Activated CD4-positive, alpha-beta T cell treated with anti-CD3 and anti-CD28 coated beads, Interleukin-2, amount 10 ng/mL, durations not matched to agents 24 days and 14 days (primary cell): ENCODE results near the gene RIMBP3B. TPM values are rescaled to one million over a fixed set of nuclear protein-coding genes. Genes with fewer than 3 reads are reported as not detected.
A peak's percentile ranks its signal among the peaks of the same experiment; 100 is the strongest.
"Not testable (repeated sequence)": the region's sequence is repeated elsewhere in the genome, so short reads cannot be mapped to it uniquely, and the experiment has no call there.

Experiments
- DNase-seq: peaks from one replicate; pipeline ENCODE4 v3.0.0; 2022
- H3K27ac Mint-ChIP-seq: one replicate; pipeline ENCODE4 v1.8.0; 2022; ENCODE audit warnings: mild to moderate bottlenecking, mixed read lengths
- H3K27me3 Mint-ChIP-seq: one replicate; pipeline ENCODE4 v1.8.0; 2022; ENCODE audit warnings: mixed read lengths
- H3K36me3 Mint-ChIP-seq: one replicate; pipeline ENCODE4 v1.8.0; 2022; ENCODE audit warnings: low read depth, mild to moderate bottlenecking, mixed read lengths
- H3K4me1 Mint-ChIP-seq: one replicate; pipeline ENCODE4 v1.8.0; 2021; ENCODE audit warnings: mixed read lengths
- H3K4me3 Mint-ChIP-seq: one replicate; pipeline ENCODE4 v1.8.0; 2022; ENCODE audit warnings: mild to moderate bottlenecking, moderate library complexity, mixed read lengths
- H3K9me3 Mint-ChIP-seq: one replicate; pipeline ENCODE4 v1.8.0; 2021; ENCODE audit warnings: mixed read lengths
- intact Hi-C: fragments of 100-400 bp; cut with micrococcal nuclease; formaldehyde crosslinking; loops from one replicate; pipeline ENCODE4 v1.15.1; 2023
- total RNA-seq: library from RNA; stranded (reverse); gene quantifications from 2 replicates; pipeline ENCODE4 v1.2.3, GENCODE V29; 2022

The RIMBP3B gene
- 0.26 TPM in 1 of 2 replicates, not detected in the other for total RNA-seq

- H3K27me3 Mint-ChIP-seq, H3K4me1 Mint-ChIP-seq, H3K27ac Mint-ChIP-seq, DNase-seq, H3K9me3 Mint-ChIP-seq, intact Hi-C loops, H3K36me3 Mint-ChIP-seq, H3K4me3 Mint-ChIP-seq: not testable (repeated sequence)
Observed at GRCh38 chr22:21383701-21384467, at the start of gene RIMBP3B. RIMBP3B (plus strand) TSS chr22:21383751; CDS start chr22:21383859, 108 bp downstream.

DNA sequence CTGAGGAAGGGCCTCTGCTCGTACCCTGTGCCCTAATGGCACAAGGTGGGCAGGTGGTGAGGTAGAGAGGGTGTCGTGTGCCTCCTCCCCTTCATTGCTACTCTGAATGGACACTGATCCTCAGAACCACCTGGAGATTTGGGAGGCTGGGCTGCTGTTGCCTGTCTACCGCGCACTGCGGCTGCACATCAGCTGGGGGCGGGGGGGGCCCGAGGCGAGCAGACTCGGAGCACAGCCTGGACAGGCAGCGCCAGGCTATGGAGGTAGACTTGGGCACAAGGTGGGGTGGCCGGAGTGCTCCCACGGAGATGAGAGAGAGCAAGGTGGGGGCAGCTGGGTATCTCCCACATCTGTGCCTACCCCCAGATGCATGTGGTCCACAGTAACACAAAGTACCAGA is 26.0 kb upstream of the RIMBP3B start:
- DNase-seq, H3K4me3 Mint-ChIP-seq, H3K4me1 Mint-ChIP-seq, intact Hi-C loops, H3K9me3 Mint-ChIP-seq, H3K36me3 Mint-ChIP-seq, H3K27ac Mint-ChIP-seq, H3K27me3 Mint-ChIP-seq: not testable (repeated sequence)

GRCh38 chr22:21360525-21360924 is 23.0 kb upstream of the RIMBP3B start:
- H3K27me3 Mint-ChIP-seq, H3K36me3 Mint-ChIP-seq, H3K4me3 Mint-ChIP-seq, H3K27ac Mint-ChIP-seq, H3K9me3 Mint-ChIP-seq, intact Hi-C loops, H3K4me1 Mint-ChIP-seq: not testable (repeated sequence)
- DNase-seq = peak; percentile 7

DNA sequence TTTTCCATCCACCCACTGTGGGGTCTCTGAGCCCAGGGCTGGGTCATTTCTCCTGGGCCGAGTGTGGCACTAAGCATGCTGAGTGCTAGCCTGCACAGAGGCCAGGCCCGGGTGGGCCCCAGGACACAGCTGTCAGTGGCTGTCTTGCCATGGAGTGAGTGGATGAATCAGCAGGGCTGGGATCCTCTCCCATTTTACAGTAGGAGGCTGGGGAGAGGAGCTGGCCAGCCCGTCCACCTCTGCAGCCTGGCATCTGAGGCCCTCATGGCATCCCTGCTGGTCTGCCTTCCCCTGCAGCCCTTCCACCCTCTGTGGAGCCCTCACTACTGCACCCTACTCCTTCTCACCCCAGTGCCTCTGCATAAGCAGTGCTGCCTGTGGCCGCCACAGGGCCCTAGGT is 21.1 kb upstream of the RIMBP3B start:
- H3K9me3 Mint-ChIP-seq, H3K36me3 Mint-ChIP-seq, DNase-seq, H3K27ac Mint-ChIP-seq, H3K4me3 Mint-ChIP-seq, intact Hi-C loops, H3K4me1 Mint-ChIP-seq, H3K27me3 Mint-ChIP-seq: not testable (repeated sequence)

DNA sequence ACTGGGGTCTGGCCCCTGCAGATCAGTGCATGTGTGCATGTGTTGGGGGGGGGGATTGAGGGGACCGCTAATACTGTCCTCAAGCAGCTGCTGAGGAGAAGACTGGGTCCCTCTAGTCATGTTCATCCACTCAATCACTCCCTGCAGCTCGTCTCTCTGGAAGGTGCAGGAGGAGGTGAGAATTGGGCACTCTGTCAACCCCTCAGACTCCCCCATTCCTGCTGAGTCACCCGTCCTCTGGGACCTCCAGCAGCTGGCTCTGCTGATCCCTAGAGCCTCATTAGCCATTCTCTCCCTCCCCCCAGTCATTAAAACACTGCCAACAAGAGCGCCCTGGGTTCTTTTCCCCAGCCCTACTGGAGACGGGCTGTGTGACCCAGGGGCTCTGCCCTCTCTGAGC is 20.5 kb upstream of the RIMBP3B start:
- H3K4me3 Mint-ChIP-seq, H3K27me3 Mint-ChIP-seq, H3K9me3 Mint-ChIP-seq, H3K36me3 Mint-ChIP-seq, intact Hi-C loops, H3K4me1 Mint-ChIP-seq, H3K27ac Mint-ChIP-seq: not testable (repeated sequence)
- DNase-seq = peak; percentile 7

- H3K4me3 Mint-ChIP-seq, H3K27ac Mint-ChIP-seq, H3K27me3 Mint-ChIP-seq, DNase-seq, H3K4me1 Mint-ChIP-seq, H3K9me3 Mint-ChIP-seq, H3K36me3 Mint-ChIP-seq, intact Hi-C loops: not testable (repeated sequence)
Observed at GRCh38 chr22:21363803-21364202, 19.7 kb upstream of the RIMBP3B start.

DNA sequence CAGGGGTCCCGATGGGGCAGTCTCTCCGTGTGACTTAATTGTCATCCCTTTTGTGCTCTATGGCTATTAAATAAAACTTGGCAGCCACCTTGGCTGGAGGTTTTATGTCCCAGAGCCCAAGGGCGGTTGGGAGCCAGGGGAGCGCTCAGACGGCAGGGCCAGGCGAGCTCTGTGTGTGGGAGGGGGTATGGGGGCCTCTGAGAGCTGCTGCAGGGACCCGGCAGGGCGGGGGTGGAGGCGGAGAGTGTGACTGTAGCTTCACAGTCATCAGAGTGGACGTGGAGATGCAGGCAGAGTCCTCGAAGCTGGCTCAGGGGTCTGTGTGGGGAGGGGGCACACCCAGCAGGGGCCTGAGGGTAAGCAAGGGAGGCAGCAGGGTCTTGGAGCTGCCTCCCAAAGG is 19.2 kb upstream of the RIMBP3B start:
- intact Hi-C loops, H3K36me3 Mint-ChIP-seq, H3K27ac Mint-ChIP-seq, DNase-seq, H3K4me3 Mint-ChIP-seq, H3K4me1 Mint-ChIP-seq, H3K9me3 Mint-ChIP-seq, H3K27me3 Mint-ChIP-seq: not testable (repeated sequence)

- H3K36me3 Mint-ChIP-seq, intact Hi-C loops: not testable (repeated sequence)
Observed at GRCh38 chr22:21365337-21365736, 18.2 kb upstream of the RIMBP3B start.

GRCh38 chr22:21368603-21369310 is 14.8 kb upstream of the RIMBP3B start:
- H3K9me3 Mint-ChIP-seq, intact Hi-C loops, H3K27ac Mint-ChIP-seq, H3K4me1 Mint-ChIP-seq, H3K27me3 Mint-ChIP-seq, H3K36me3 Mint-ChIP-seq, H3K4me3 Mint-ChIP-seq: not testable (repeated sequence)
- peak; percentile 25 for DNase-seq

More at GRCh38 chr22:21365337-21365736, 18.2 kb upstream of the RIMBP3B start:
- H3K4me1 Mint-ChIP-seq, H3K9me3 Mint-ChIP-seq, H3K27me3 Mint-ChIP-seq, DNase-seq, H3K27ac Mint-ChIP-seq, H3K4me3 Mint-ChIP-seq: not testable (repeated sequence)

GRCh38 chr22:21375880-21376279 is 7.7 kb upstream of the RIMBP3B start:
- H3K27ac Mint-ChIP-seq, DNase-seq, H3K27me3 Mint-ChIP-seq, H3K36me3 Mint-ChIP-seq, H3K4me3 Mint-ChIP-seq, H3K4me1 Mint-ChIP-seq, intact Hi-C loops, H3K9me3 Mint-ChIP-seq: not testable (repeated sequence)

- not testable (repeated sequence) for H3K36me3 Mint-ChIP-seq
Observed at GRCh38 chr22:21384468-21385357, 1.2 kb downstream of the RIMBP3B start.

DNA sequence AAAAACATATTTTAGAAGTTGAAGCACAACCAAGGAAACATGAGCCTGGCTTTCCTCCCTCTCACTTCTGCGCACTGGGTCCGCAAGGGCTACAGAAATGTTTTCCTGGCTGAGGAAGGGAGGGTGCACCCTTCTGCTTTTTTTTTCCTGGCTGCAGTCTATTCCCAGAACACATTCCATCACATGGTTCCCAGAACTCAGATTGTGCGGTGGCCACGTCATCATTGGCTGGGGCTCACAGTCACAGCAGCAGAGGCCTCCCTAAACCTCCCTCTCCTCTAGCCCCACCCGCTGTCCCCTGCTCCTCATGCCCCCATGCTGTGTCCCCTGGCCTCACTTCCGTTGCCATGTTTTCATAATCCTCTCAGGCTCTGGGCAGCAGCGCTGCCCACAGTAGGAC is 5.9 kb downstream of the RIMBP3B start:
- H3K36me3 Mint-ChIP-seq, intact Hi-C loops, H3K4me3 Mint-ChIP-seq: not testable (repeated sequence)

More at GRCh38 chr22:21384468-21385357, 1.2 kb downstream of the RIMBP3B start:
- intact Hi-C loops, H3K4me3 Mint-ChIP-seq, H3K27me3 Mint-ChIP-seq, H3K4me1 Mint-ChIP-seq, H3K9me3 Mint-ChIP-seq, H3K27ac Mint-ChIP-seq, DNase-seq: not testable (repeated sequence)

DNA sequence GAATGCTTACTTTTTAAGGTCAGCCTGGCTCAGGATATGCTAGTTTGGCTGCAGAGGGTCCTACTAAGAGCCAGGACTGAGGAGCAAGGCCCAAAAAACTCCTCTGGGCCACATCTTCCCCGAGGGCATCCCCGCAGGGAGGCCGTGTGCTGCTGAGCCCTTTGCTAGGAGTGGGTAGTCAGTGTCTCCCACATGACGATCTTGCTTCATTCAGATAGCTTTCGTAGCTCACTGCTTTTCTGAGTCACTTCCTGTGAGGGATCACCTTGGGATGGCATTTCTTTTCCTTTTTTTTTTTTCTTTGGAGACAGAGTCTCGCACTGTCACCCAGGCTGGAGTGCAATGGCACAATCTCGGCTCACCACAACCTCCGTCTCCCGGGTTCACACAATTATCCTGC is 6.5 kb downstream of the RIMBP3B start:
- intact Hi-C loops, H3K4me3 Mint-ChIP-seq, H3K4me1 Mint-ChIP-seq, DNase-seq, H3K27ac Mint-ChIP-seq, H3K36me3 Mint-ChIP-seq, H3K9me3 Mint-ChIP-seq, H3K27me3 Mint-ChIP-seq: not testable (repeated sequence)

More for the DNA sequence above, 5.9 kb downstream of the RIMBP3B start:
- H3K9me3 Mint-ChIP-seq, H3K4me1 Mint-ChIP-seq, DNase-seq, H3K27me3 Mint-ChIP-seq, H3K27ac Mint-ChIP-seq: not testable (repeated sequence)

- DNase-seq, intact Hi-C loops, H3K4me3 Mint-ChIP-seq, H3K27ac Mint-ChIP-seq, H3K27me3 Mint-ChIP-seq, H3K9me3 Mint-ChIP-seq, H3K36me3 Mint-ChIP-seq, H3K4me1 Mint-ChIP-seq: not testable (repeated sequence)
Observed at GRCh38 chr22:21394613-21395012, 11.1 kb downstream of the RIMBP3B start.
